Mesothelial cell of epicardium (in vitro differentiated cells): ENCODE data around the gene NDRG4. TPM values are rescaled to one million over a fixed set of nuclear protein-coding genes. Genes with fewer than 3 reads are reported as not detected.

ENCODE experiments used
- DNase-seq, 2 experiments: peaks; one replicate each; pipeline ENCODE4 v3.0.0; 2021; ENCODE audit warnings: low spot score in 2 of 2; ENCODE audit not compliant: unreplicated experiment in 2 of 2
- H3K27ac Mint-ChIP-seq: 2 replicates; pipeline ENCODE4 v1.8.0; 2021; ENCODE audit warnings: mixed read lengths
- H3K27me3 Mint-ChIP-seq: 2 replicates; pipeline ENCODE4 v1.8.0; 2021; ENCODE audit warnings: low read depth, mixed read lengths
- H3K36me3 Mint-ChIP-seq: 2 replicates; pipeline ENCODE4 v1.8.0; 2021; ENCODE audit warnings: mixed read lengths
- H3K4me1 Mint-ChIP-seq: 2 replicates; pipeline ENCODE4 v1.8.0; 2021; ENCODE audit warnings: mixed read lengths
- H3K4me3 Mint-ChIP-seq: 2 replicates; pipeline ENCODE4 v1.8.0; 2021; ENCODE audit warnings: mild to moderate bottlenecking, moderate library complexity, mixed read lengths
- H3K9me3 Mint-ChIP-seq: 2 replicates; pipeline ENCODE4 v1.8.0; 2021; ENCODE audit warnings: mixed read lengths
- CTCF ChIP-seq: fragments of 200-600 bp; sonication (generic); IDR thresholded peaks from one replicate; pipeline ENCODE4 v1.5.0; 2021; ENCODE audit warnings: antibody characterized with exemption; ENCODE audit not compliant: unreplicated experiment
- total RNA-seq: library from RNA; stranded (reverse); gene quantifications from 3 replicates; pipeline ENCODE4 v1.2.1, GENCODE V29; 2021

NDRG4 gene
- total RNA-seq, 1 donor from 2014 or later: 17.4 TPM

GRCh38 chr16:58459344-58460218 is 40.4 kb upstream of the NDRG4 start:
- Mint-ChIP-seq H3K27me3 (peaks cover 44% of the 10 kb centered on the region), H3K27ac (no peak overlapping the region), H3K4me1 (peaks cover 1% of the 10 kb centered on the region), H3K36me3 (no peaks in the 10 kb centered on the region), H3K9me3 (no peaks in the 10 kb centered on the region), H3K4me3 (no peak overlapping the region)
- no peak for DNase-seq
- TF ChIP-seq CTCF: no peak

- Mint-ChIP-seq H3K27me3 (peaks cover 48% of the 10 kb centered on the region), H3K4me1 (peaks cover 7% of the 10 kb centered on the region), H3K4me3 (no peak overlapping the region), H3K9me3 (no peaks in the 10 kb centered on the region), H3K27ac (no peak overlapping the region), H3K36me3 (no peaks in the 10 kb centered on the region)
- DNase-seq: no peak
- TF ChIP-seq CTCF: no peak
Measured at GRCh38 chr16:58460219-58460610, 39.7 kb upstream of the NDRG4 start.

- Mint-ChIP-seq H3K4me1 (peaks cover 7% of the 10 kb centered on the region), H3K27me3 (peaks cover 57% of the 10 kb centered on the region), H3K27ac (no peak overlapping the region), H3K36me3 (no peaks in the 10 kb centered on the region), H3K9me3 (no peaks in the 10 kb centered on the region), H3K4me3 (no peak overlapping the region)
- no peak for TF ChIP-seq CTCF
- no peak for DNase-seq
Measured at GRCh38 chr16:58461056-58461455, 38.9 kb upstream of the NDRG4 start.

- TF ChIP-seq CTCF: no peak
- Mint-ChIP-seq H3K36me3 (no peaks in the 10 kb centered on the region), H3K4me1 (peaks cover 7% of the 10 kb centered on the region), H3K27ac (no peak overlapping the region), H3K9me3 (no peaks in the 10 kb centered on the region), H3K27me3 (peaks cover 62% of the 10 kb centered on the region), H3K4me3 (no peak overlapping the region)
- DNase-seq: no peak
Measured at GRCh38 chr16:58461640-58462039, 38.3 kb upstream of the NDRG4 start.

- Mint-ChIP-seq H3K9me3 (no peaks in the 10 kb centered on the region), H3K36me3 (no peaks in the 10 kb centered on the region), H3K4me3 (peak overlapping the region; percentile 60), H3K27me3 (peaks cover 67% of the 10 kb centered on the region), H3K4me1 (peaks cover 7% of the 10 kb centered on the region), H3K27ac (no peak overlapping the region)
- no peak for TF ChIP-seq CTCF
- no peak for DNase-seq
Measured at GRCh38 chr16:58462089-58462488, 37.9 kb upstream of the NDRG4 start.
